GM23338 (cell line): ENCODE measurements around the gene OR10K2. TPM values are rescaled to one million over a fixed set of nuclear protein-coding genes. Genes with fewer than 3 reads are reported as not detected.

Source experiments
- ATAC-seq: fragments of 200-7000 bp; cut with Tn5 transposase; 3 replicates; pipeline ENCODE4 v1.9.1; 2020
- DNase-seq: peaks from one replicate; pipeline ENCODE4 v3.0.0-alpha.2; 2015; ENCODE audit warnings: low spot score
- H2AFZ ChIP-seq: fragments of 200-600 bp; sonication (generic); 2 replicates; pipeline ENCODE4 v1.8.0; 2016; ENCODE audit warnings: antibody characterized with exemption, mild to moderate bottlenecking, moderate library complexity
- H3F3A ChIP-seq: fragments of 200-600 bp; sonication (generic); replicated peaks from 2 replicates; pipeline ENCODE4 v1.8.0; 2017; ENCODE audit warnings: antibody characterized with exemption, mixed run types, low read depth
- H3K27ac ChIP-seq: fragments of 200-600 bp; sonication (generic); 2 replicates; pipeline ENCODE4 v1.6.1; 2016; ENCODE audit warnings: low read depth
- H3K27me3 ChIP-seq: fragments of 200-600 bp; sonication (generic); 2 replicates; pipeline ENCODE4 v1.8.0; 2016; ENCODE audit warnings: mild to moderate bottlenecking, mixed run types, moderate library complexity; ENCODE audit not compliant: insufficient read depth
- H3K36me3 ChIP-seq: fragments of 200-600 bp; sonication (generic); 2 replicates; pipeline ENCODE4 v1.8.0; 2016; ENCODE audit warnings: mild to moderate bottlenecking; ENCODE audit not compliant: insufficient read depth
- H3K4me1 ChIP-seq: fragments of 200-600 bp; sonication (generic); 2 replicates; pipeline ENCODE4 v1.8.0; 2016; ENCODE audit warnings: mild to moderate bottlenecking, moderate library complexity; ENCODE audit not compliant: insufficient read depth
- H3K4me2 ChIP-seq: fragments of 200-600 bp; sonication (generic); 2 replicates; pipeline ENCODE4 v1.7.1; 2017; ENCODE audit warnings: mixed run types
- H3K4me3 ChIP-seq: fragments of 200-600 bp; sonication (generic); 2 replicates; pipeline ENCODE4 v1.6.1; 2016; ENCODE audit warnings: mixed run types
- H3K79me2 ChIP-seq: fragments of 200-600 bp; sonication (generic); replicated peaks from 2 replicates; pipeline ENCODE4 v1.8.0; 2017; ENCODE audit warnings: mild to moderate bottlenecking; ENCODE audit not compliant: insufficient read depth
- H3K9me2 ChIP-seq: fragments of 200-600 bp; sonication (generic); 2 replicates; pipeline ENCODE4 v1.8.0; 2017; ENCODE audit not compliant: insufficient read depth
- H4K20me1 ChIP-seq: fragments of 200-600 bp; sonication (generic); replicated peaks from 2 replicates; pipeline ENCODE4 v1.8.0; 2017; ENCODE audit warnings: mild to moderate bottlenecking; ENCODE audit not compliant: insufficient read depth
- H3K27ac Mint-ChIP-seq: 2 replicates; pipeline ENCODE4 v1.8.0; 2020; ENCODE audit warnings: inconsistent platforms, mild to moderate bottlenecking, moderate library complexity, mixed read lengths
- H3K27me3 Mint-ChIP-seq: 3 replicates; pipeline ENCODE4 v1.8.0; 2022; ENCODE audit warnings: low read depth, mild to moderate bottlenecking, moderate library complexity, mixed read lengths, inconsistent platforms; ENCODE audit not compliant: insufficient read depth, poor library complexity
- H3K36me3 Mint-ChIP-seq: 3 replicates; pipeline ENCODE4 v1.8.0; 2021; ENCODE audit warnings: low read depth, mild to moderate bottlenecking, inconsistent platforms, moderate library complexity, mixed read lengths
- H3K4me1 Mint-ChIP-seq: 3 replicates; pipeline ENCODE4 v1.8.0; 2020; ENCODE audit warnings: mild to moderate bottlenecking, inconsistent platforms, mixed read lengths
- H3K4me3 Mint-ChIP-seq: 3 replicates; pipeline ENCODE4 v1.8.0; 2021; ENCODE audit warnings: moderate library complexity, mild to moderate bottlenecking, inconsistent platforms, mixed read lengths
- H3K9me3 Mint-ChIP-seq: 3 replicates; pipeline ENCODE4 v1.8.0; 2020; ENCODE audit warnings: moderate library complexity, mild to moderate bottlenecking, inconsistent platforms, mixed read lengths
- CREB1 ChIP-seq: fragments of 250-450 bp; sonication (Bioruptor Pico); IDR thresholded peaks from 2 replicates; pipeline ENCODE4 v1.5.0; 2020; ENCODE audit warnings: low read depth, mild to moderate bottlenecking, moderate library complexity
- CTCF ChIP-seq, 2 experiments: fragments of 200-600 bp in 1 of 2; sonication (generic) in 1 of 2; conservative IDR thresholded peaks; 2 replicates each; pipeline versions ENCODE4 v1.5.1 to v1.6.1; 2016 to 2017; ENCODE audit warnings: antibody characterized with exemption in 2 of 2, low read depth in 2 of 2, mild to moderate bottlenecking in 2 of 2, moderate library complexity in 1 of 2
- JUNB ChIP-seq: IDR thresholded peaks from one replicate; pipeline ENCODE4 v1.6.1; 2016; ENCODE audit warnings: antibody characterized with exemption; ENCODE audit not compliant: unreplicated experiment
- NANOG ChIP-seq: IDR thresholded peaks from 2 replicates; pipeline ENCODE4 v1.6.1; 2016; ENCODE audit warnings: antibody characterized with exemption, borderline replicate concordance
- POLR2AphosphoS5 ChIP-seq: IDR thresholded peaks from 2 replicates; pipeline ENCODE4 v1.6.1; 2016; ENCODE audit warnings: antibody characterized with exemption, low read depth
- REST ChIP-seq: IDR thresholded peaks from one replicate; pipeline ENCODE4 v1.6.1; 2018; ENCODE audit warnings: antibody characterized with exemption; ENCODE audit not compliant: unreplicated experiment
- STAT1 ChIP-seq: IDR thresholded peaks from one replicate; pipeline ENCODE4 v1.6.1; 2016; ENCODE audit warnings: antibody characterized with exemption; ENCODE audit not compliant: unreplicated experiment
- ZNF114 ChIP-seq: fragments of 250-450 bp; sonication (Bioruptor Pico); IDR thresholded peaks from 2 replicates; pipeline ENCODE4 v1.5.0; 2020; ENCODE audit warnings: mild to moderate bottlenecking, moderate library complexity
- ZNF331 ChIP-seq: fragments of 250-450 bp; sonication (Bioruptor Pico); IDR thresholded peaks from 2 replicates; pipeline ENCODE4 v1.5.0; 2020; ENCODE audit warnings: low read depth, mild to moderate bottlenecking, moderate library complexity
- polyA plus RNA-seq: library from polyadenylated mRNA; unstranded; fragments of >200 nt; fragmentation: Nextera tagmentation; extraction: Ambion mirVana; gene quantifications from 2 replicates; pipeline ENCODE4 v1.2.1, GENCODE V29; 2016
- total RNA-seq: library from RNA; depleted of rRNA; stranded (reverse); fragments of >200 nt; shearing (Covaris generic); gene quantifications from 2 replicates; pipeline ENCODE4 v1.2.3, GENCODE V29; 2014
- TF ChIP-seq, protein P1 (sequence below): fragments of 250-450 bp; sonication (Bioruptor Pico); IDR thresholded peaks from 2 replicates; pipeline ENCODE4 v1.5.0; 2020; ENCODE audit warnings: mild to moderate bottlenecking, moderate library complexity
- TF ChIP-seq, protein P2 (sequence below): IDR thresholded peaks from 2 replicates; pipeline ENCODE4 v1.6.1; 2016; ENCODE audit warnings: antibody characterized with exemption

OR10K2 gene
- total and polyA plus RNA-seq, 2 experiments from 2014 or later, result not detected

- H3K36me3 Mint-ChIP-seq, result no peaks in the 10 kb centered on the region
- Histone ChIP-seq H3K27ac (no peak within 1 kb of the TSS), H3K79me2 (no peaks in the 10 kb centered on the region), H3F3A (no peaks in the 10 kb centered on the region), H3K27me3 (no peaks in the 10 kb centered on the region), H3K4me1 (no peaks in the 10 kb centered on the region), H3K4me2 (no peak within 1 kb of the TSS), H4K20me1 (no peaks in the 10 kb centered on the region), H2AFZ (no peak within 1 kb of the TSS), H3K9me2 (0 out of 2 replicates have a peak, but pooled peaks cover 6% of the 10 kb centered on the region), H3K4me3 (no peak within 1 kb of the TSS), H3K36me3 (no peaks in the 10 kb centered on the region)
- TF ChIP-seq CTCF (conservative IDR thresholded peaks at IDR 0.05; ENCODE audit: low read depth in 2 of 2) (no peak), REST (no peak), STAT1 (no peak), NANOG (no peak), CREB1 (CRISPR knock-in tag) (no peak), ZNF114 (CRISPR knock-in tag) (no peak), ZNF331 (CRISPR knock-in tag) (no peak), POLR2AphosphoS5 (no peak), JUNB (no peak)
- TF ChIP-seq, protein P1, sequence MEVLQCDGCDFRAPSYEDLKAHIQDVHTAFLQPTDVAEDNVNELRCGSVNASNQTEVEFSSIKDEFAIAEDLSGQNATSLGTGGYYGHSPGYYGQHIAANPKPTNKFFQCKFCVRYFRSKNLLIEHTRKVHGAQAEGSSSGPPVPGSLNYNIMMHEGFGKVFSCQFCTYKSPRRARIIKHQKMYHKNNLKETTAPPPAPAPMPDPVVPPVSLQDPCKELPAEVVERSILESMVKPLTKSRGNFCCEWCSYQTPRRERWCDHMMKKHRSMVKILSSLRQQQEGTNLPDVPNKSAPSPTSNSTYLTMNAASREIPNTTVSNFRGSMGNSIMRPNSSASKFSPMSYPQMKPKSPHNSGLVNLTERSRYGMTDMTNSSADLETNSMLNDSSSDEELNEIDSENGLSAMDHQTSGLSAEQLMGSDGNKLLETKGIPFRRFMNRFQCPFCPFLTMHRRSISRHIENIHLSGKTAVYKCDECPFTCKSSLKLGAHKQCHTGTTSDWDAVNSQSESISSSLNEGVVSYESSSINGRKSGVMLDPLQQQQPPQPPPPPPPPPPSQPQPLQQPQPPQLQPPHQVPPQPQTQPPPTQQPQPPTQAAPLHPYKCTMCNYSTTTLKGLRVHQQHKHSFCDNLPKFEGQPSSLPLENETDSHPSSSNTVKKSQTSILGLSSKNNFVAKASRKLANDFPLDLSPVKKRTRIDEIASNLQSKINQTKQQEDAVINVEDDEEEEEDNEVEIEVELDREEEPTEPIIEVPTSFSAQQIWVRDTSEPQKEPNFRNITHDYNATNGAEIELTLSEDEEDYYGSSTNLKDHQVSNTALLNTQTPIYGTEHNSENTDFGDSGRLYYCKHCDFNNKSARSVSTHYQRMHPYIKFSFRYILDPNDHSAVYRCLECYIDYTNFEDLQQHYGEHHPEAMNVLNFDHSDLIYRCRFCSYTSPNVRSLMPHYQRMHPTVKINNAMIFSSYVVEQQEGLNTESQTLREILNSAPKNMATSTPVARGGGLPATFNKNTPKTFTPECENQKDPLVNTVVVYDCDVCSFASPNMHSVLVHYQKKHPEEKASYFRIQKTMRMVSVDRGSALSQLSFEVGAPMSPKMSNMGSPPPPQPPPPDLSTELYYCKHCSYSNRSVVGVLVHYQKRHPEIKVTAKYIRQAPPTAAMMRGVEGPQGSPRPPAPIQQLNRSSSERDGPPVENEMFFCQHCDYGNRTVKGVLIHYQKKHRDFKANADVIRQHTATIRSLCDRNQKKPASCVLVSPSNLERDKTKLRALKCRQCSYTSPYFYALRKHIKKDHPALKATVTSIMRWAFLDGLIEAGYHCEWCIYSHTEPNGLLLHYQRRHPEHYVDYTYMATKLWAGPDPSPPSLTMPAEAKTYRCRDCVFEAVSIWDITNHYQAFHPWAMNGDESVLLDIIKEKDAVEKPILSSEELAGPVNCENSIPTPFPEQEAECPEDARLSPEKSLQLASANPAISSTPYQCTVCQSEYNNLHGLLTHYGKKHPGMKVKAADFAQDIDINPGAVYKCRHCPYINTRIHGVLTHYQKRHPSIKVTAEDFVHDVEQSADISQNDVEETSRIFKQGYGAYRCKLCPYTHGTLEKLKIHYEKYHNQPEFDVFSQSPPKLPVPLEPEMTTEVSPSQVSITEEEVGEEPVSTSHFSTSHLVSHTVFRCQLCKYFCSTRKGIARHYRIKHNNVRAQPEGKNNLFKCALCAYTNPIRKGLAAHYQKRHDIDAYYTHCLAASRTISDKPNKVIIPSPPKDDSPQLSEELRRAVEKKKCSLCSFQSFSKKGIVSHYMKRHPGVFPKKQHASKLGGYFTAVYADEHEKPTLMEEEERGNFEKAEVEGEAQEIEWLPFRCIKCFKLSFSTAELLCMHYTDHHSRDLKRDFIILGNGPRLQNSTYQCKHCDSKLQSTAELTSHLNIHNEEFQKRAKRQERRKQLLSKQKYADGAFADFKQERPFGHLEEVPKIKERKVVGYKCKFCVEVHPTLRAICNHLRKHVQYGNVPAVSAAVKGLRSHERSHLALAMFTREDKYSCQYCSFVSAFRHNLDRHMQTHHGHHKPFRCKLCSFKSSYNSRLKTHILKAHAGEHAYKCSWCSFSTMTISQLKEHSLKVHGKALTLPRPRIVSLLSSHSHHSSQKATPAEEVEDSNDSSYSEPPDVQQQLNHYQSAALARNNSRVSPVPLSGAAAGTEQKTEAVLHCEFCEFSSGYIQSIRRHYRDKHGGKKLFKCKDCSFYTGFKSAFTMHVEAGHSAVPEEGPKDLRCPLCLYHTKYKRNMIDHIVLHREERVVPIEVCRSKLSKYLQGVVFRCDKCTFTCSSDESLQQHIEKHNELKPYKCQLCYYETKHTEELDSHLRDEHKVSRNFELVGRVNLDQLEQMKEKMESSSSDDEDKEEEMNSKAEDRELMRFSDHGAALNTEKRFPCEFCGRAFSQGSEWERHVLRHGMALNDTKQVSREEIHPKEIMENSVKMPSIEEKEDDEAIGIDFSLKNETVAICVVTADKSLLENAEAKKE (CRISPR knock-in tag), result no peak
- TF ChIP-seq, protein P2, sequence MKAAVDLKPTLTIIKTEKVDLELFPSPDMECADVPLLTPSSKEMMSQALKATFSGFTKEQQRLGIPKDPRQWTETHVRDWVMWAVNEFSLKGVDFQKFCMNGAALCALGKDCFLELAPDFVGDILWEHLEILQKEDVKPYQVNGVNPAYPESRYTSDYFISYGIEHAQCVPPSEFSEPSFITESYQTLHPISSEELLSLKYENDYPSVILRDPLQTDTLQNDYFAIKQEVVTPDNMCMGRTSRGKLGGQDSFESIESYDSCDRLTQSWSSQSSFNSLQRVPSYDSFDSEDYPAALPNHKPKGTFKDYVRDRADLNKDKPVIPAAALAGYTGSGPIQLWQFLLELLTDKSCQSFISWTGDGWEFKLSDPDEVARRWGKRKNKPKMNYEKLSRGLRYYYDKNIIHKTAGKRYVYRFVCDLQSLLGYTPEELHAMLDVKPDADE, result no peak
- DNase-seq (no peak), ATAC-seq (no peak)
- H3K9me3 Mint-ChIP-seq, result no peaks in the 10 kb centered on the region
- H3K4me1 Mint-ChIP-seq, result no peaks in the 10 kb centered on the region
- no peak within 1 kb of the TSS for H3K4me3 Mint-ChIP-seq
- peaks cover 2% of the 10 kb centered on the region for H3K27me3 Mint-ChIP-seq
- H3K27ac Mint-ChIP-seq, result no peak within 1 kb of the TSS
Observed at GRCh38 chr1:158461534-158461933, 35.5 kb upstream of the OR10K2 start, which contains the start of gene OR10K1. TSS of gene OR10K1 (plus strand) at chr1:158461834. CDS start at chr1:158465562, 3,728 bp downstream.
